HG02588 (cell line): ENCODE results near the gene COL9A1.

Source experiments
- ATAC-seq: cut with Tn5 transposase; IDR thresholded peaks from one replicate; pipeline ENCODE4 v1.9.1; 2021; ENCODE audit warnings: mild to moderate bottlenecking, moderate library complexity; ENCODE audit not compliant: unreplicated experiment

Gene COL9A1

DNA sequence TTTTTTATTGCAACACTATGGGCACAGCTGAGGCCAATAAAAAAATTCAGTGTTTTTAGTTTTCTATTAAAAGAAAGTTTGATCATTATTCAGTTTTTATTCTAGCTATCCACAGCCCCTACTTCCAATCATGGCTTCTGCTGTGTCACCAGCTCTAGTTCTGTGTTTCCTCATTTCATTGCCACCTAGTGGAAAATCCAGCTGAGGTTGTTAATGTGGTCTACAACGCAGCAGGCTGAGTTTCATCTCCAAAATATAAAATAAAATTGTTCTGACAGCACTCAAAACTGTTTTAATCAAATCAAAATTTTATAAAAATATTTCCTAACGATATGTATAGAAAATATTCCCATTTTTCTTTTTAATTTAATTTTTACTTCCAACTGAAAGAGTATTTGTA, 13.6 kb downstream of the COL9A1 start:
- ATAC-seq: no peak

DNA sequence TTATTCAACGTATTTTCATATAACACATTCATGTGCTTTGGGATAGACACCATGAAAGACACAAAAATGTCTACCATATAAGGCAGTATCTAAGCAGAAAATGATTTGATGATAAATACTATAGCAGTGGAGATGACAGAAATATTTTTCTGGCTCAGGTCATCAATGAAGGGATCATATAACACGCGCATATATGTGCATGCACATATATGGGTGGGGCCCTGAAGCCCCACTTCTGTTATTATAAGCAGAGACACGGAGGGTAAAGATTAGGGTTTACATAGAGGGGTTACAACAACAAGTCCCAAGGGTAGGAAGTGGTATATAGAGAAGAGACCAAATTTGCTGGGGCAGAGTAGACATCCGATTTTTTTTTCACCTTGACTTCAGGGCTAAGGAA, 16.0 kb downstream of the COL9A1 start:
- no peak for ATAC-seq

DNA sequence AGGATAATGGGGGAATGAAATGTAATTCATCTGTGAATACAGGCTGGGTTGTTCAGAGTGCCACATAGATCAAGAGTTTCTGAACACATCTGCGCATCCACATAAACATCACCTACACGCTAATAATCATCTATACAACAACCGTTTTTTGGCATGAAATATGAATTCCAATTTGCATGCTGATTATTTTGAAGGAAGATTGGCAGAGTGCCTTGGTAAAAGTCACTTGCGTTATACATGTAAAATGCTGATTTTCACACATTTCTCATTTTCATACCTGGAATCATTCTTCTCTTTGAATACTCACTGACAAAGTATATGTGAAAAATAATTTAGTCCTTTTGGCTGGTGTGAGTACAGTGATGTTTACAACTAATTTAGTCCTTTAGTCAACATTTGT, 17.7 kb downstream of the COL9A1 start:
- no peak for ATAC-seq

DNA sequence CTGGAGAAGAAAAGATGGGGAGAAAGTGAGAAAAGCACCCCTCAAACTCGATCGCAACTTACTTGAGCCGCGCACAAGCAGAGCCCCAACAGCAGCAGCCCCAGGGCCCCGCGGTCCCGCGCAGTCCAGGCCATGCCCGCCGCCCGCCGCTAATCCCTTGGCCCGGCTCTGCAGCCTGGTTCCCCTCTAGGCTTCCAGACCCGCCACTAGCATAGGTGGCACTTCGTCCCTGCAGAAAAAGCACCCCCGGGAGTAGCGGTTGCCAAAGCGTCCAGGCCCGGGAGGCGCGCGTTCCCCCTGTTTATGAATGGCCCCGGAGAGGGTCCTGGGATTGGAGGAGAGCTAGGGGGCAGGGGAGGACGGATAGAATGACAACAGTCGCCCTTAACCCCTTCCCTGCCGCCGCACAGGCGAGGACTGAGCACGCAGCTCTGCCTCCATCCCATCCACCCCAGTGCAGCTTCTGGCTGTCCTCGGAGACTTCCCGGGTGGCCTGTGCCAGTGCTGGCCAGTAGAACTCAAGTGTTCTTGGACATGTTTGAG, 19.9 kb downstream of the COL9A1 start:
- no peak for ATAC-seq

DNA sequence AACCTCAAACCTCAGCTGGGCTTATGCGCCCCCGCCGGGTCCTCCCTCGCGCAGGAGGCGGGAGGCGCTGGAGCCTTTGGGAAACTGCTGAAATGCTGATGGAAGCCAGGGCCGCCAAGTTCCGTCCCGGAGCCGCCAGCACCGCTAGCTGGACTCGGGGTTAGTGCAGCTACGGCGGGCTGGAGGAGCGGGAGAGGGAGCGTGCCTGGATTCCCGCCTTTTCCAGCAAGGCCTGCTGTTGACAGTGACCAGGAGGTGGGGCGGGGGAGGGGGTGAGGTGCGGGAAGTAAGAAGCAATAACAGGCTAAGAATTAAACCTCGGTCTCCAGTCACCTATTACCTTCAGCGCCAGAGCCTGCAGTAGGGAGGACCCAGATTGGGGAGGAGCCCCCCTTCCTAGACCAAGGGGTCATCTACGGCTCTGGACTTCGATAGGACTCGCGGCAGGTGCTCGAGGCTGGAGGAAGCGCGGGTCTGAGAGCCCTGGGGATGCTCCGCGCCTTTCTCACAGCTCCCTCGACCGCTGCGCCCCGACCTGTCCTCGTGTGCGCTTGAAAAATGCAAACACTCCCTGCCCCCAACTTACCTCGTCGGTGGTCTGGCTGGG, 20.5 kb downstream of the COL9A1 start:
- ATAC-seq: no peak

DNA sequence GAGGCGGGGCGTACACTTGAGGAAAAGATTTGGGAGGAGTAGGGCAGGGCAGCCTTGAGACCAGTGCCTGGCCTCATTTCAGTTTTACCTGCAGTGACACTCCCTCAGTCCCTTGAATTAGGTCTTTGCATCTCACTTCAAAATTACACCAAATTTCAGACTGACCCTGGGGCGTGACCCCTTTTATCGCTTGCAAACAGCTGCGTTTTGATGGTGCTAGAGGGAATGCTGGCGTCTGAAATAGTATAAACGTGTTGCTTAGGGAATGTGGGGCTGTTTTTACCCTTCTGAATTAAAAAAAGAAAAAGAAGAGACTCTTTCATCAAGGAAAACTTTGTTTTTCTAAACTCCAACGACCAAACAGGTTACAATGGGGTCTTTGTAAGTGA, 21.0 kb downstream of the COL9A1 start:
- no peak for ATAC-seq

DNA sequence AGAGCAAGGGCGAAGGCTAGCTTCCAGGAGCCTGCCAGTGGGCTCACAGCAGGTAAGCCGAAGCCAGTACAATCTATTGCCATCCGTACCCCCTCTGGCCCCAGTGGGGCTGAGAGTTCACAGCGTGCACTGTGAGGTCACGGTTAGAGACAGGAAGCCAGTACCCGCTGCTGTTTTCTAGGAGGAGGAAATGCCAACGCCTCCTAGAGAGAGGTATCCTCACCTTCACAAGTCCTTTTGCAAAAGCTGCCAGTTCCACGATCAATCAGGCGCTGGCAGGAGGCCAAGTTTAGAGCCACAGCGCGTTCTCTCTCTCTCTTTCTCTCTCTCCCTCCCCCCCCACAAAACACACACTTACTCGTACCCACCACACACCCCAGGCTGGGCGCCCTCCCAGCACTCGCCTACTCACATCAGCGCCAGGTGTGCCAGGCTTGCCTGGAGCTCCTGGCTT, 22.5 kb downstream of the COL9A1 start:
- ATAC-seq: no peak

DNA sequence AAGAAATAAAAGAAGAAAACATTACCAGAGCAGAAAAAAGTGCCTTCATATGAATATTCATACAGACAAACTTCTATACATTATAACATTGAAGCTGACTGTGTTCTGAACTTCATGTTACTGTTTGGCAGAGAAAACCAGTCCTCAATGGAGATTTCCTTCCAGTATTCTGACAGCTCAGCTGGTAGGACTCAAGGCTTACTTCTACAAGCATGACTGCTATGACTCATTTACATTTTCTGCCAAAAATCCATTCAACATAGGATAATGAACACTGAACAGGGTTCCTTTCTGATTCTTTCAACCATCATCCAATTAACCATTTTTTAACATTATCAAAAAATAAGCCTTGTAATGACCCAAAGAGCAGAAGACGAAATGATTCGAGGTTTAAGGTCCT, 25.4 kb downstream of the COL9A1 start:
- no peak for ATAC-seq

DNA sequence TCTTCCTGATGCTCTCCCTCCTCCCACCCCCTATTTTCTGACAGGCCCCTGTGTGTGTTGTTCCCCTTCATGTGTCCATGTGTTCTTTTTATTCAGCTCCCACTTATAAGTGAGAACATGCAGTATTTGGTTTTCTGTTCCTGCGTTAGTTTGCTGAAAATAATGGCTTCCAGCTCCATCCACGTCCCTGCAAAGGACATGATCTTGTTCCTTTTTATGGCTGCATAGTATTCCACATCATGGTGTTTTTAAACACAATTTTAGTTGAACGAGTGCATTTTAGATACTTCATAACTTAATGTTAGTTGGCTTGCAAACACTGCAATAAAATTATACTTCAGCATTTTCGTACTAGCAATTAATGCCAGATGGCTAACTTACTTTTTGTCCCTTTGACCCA, 28.5 kb downstream of the COL9A1 start:
- no peak for ATAC-seq

DNA sequence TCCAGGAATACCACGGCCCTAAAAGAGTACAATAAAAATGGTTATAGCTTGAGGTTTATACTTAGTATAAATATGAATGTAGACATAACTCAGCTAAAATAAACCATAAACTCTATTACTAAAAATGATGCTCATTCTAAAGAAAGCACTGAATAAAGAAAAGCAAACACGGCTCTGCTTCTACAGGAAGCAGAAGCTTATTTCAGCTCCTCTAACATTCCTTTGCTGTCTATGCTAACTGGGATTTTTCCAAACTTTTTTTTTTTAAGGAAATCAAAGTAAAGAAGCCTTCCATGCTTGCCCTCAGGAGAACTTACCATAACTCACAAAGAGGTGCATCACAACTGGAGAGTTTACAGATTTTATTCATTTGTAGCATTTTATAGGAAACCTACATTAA, 30.8 kb downstream of the COL9A1 start:
- no peak for ATAC-seq

DNA sequence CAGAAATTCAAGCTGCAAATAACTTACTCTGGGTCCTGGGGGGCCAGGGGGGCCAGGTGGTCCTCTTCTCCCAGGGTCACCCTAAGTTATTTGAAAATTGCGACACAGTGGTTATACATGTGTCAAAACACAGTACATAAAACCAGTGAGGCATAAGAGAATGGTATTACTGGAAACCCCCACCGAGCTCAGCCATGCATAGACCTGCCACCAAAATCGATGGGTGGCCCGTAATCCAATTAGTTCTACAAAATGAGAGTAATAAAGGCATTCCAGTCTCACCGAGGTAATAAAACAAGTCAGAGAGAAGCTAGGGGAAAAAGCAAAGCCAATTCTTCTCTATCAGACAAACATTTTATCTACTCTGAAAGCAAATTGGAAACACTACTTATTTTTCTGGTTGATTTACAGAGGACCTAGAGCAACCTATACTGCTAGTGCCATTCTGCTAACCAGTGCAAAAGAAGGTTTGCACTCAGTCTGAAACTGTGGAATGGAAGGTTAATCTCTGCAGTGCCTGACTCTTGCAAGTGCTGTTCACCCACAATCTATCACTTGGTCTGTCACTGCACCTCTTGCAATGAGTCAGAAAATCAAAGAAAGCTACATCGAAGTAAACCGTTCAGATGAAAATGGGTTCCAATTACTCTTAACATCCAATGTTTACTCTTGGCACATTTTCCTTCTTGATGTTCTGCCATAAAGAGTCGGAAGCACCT, 32.4 kb downstream of the COL9A1 start:
- no peak for ATAC-seq

DNA sequence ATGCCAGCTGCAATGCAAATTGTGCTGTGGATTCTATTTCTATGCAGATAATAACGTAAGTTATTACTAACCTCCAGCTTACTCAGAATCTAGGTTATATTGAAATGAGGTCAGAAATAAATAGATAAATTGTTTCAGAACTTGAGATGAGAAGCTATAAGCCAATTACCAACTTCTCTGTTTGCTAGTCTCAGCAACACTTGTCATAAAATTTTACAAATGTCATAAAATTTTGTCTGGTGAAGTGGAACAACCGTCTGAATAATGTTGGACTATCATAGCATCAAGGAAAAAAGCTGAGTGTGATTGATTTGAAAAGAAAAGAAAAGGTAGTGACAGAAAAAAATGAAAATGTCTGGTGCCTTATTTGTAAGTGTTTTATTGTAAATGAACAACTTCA, 36.7 kb downstream of the COL9A1 start:
- ATAC-seq: no peak

DNA sequence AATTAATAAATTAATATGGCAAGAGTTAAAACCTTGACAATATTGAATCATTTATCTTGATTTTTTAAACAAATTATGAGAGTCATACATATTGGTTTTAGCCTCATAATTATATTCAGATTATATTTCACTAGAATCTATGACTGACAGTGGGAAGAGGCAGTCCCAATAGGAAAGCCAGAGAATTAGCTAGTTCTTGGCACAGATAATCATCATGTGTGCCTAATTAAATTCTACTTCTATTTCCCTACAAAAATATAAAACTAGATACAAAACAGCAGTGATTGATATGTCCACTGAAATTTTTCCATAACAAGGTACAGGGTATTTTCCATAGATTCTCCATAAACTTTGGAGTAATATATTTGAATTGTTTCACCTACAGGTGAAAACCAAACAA, 38.6 kb downstream of the COL9A1 start:
- no peak for ATAC-seq

DNA sequence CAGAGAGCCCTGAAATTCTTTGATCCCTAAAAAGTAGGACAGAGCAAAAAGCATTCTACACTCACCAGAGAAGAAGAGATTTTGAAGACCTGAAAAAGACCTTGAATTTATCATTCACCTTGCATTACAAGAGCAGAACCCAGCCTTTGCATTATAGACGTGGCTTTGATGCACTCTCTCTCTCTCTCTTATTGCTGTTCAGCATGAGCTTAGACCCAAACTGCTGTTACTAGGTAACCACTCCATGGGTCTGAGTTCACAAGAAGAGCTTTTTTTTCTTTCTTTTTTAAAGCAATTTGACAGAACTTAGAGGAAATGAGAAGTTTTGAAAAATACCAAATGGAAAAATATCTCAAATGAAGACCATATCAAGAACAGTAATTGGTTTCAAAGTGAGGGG, 44.4 kb downstream of the COL9A1 start:
- ATAC-seq: no peak

DNA sequence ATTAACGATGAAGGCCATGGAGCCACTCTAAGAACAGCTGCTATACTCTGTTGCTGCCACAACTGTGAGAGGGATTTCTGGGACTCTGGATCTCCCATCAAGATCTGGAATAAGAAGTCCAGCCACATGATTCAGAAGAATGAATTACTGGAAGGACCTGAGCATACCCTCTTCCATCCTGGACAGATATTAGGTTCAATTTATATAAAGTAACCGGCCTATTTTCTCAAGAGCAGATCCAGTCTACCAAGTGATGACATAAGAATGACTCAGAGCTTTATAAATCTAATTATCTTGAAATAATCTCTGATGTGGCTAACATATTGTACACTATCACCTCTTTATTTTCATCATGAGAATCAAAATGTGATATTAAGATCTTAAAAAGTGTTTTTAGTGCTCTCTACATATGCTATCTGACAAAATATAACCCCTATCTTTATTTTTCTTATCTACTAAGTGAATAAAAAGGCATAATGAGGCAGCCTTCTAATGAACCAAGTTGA, 45.1 kb downstream of the COL9A1 start:
- ATAC-seq: no peak

DNA sequence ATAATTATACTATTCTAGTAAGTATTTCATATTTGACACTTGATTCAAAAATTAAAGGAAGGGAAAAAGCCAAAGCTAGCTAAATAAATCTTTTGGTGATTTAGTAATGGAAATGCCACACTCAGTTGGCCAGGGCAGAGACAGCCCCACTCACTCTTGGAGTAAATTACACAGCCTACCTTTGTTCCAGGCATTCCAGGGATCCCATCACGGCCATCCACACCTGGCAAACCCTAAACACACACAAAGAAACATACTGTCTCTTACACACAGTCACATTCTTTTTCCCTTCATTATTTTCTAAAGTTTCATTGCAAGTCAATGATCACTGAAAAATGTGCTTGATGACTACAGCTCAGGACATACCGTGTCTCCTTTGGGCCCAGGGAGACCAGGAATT, 48.1 kb downstream of the COL9A1 start:
- ATAC-seq: no peak

DNA sequence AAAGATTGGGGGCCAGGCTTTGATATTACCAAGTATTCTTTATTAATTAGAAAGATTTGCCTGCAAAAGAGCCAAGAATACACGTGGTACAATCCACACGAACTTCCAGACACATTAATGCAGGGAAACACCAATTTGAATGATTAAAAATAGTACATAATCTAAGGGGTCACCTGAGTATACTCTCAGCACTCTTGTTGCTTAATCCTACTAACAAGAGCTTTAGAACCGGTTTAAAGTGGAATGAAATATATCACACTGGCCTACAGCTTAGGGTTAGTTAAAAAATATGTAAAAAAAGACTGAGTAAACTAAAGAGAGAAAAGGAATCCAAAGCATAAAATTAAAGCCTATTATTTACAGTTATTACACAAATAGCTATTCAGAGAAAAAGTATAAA, 49.0 kb downstream of the COL9A1 start:
- ATAC-seq: no peak

DNA sequence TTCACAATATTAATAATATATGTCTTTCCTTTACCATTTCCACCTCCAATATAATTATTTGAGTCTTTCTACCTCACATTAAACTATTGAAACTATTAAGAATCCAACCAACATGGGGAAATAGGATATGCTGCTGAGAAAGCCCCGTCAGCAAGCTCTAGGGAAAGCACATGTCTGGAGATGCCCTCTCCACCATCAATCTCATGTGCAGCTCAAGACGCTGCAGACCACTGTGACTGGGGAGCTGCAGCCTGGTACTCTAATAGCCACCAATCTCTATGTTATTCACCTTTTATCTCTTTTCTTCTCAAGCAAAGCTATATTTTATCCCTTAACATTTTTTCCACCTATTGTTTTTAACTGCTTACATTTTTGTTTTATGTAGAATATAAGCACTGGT, 50.3 kb downstream of the COL9A1 start:
- no peak for ATAC-seq

DNA sequence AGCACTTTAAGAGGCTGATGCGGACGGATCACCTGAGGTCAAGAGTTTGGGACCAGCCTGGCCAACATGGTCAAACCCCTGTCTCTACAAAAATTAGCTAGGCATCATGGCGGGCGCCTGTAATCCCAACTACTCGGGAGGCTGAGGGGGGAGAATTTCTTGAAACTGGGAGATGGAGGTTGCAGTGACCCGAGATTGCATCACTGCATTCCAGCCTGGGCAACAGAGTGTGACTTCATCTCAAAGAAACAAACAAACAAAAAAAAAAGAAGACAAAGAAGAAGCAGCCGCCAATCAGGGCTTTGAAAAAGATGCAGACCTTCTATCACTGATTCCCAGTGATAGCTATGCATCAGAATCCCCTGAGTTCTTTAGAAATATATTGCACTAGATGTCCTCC, 56.8 kb downstream of the COL9A1 start:
- ATAC-seq: no peak

DNA sequence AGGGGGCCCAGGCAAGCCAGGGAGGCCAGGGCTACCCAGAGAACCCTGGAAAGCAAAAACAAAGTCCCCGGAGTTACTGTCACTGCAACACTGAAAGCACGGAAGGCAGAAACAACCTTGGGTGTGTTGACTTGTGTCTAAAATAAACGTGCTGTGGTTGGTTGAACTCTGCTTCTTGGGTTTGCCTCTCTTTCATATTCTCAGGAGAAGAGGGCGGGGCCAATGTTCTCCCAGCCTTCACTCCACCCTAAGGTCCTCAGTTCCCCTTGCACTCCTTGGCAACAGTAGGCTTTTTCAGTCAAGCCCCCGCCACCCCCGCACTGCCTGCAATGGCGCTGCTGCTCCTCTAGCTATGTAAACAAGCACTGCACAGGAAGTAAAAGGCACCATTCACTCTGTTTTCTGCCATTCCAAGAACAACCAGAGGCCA, 60.9 kb downstream of the COL9A1 start:
- ATAC-seq: no peak

DNA sequence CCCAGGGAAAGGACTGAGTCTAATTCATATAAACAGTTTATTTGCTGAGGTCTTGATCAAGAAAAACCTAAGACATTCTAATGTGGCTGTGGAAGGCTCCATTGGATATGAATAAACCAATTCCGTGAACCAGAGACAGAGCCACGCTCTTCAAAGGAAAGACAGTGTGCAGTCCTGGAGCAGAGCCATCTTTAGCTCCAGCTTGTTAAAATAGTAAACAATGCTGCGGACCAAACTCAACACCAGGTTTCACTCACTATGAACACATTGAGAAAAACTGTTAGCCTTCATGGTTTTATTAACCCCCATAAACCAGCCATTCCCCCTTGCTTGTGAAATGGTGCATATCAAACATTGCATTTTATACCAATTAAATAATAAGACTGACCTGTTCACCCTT, 61.9 kb downstream of the COL9A1 start:
- no peak for ATAC-seq

DNA sequence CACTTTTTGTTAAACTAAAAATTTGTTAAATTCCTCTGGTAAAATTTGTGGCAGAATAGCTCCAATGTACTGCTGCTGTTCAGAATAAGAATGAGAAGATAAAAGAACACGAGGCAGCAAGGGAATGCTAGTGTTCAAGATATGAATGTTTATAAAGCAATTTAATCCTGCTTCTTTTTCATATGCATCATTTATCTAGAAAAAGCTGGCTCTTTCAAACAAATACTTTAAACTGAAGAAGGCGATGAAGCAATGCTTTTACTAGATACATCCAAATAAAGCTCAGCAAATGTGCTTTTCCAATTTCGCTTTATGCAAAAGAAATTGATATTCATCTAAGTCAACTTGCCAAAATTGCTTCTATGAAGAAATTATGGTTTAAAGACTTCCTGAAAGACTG, 66.5 kb downstream of the COL9A1 start:
- ATAC-seq: no peak
